ENCODE data around the gene EXOC3L1.

- TF ChIP-seq, protein P1, sequence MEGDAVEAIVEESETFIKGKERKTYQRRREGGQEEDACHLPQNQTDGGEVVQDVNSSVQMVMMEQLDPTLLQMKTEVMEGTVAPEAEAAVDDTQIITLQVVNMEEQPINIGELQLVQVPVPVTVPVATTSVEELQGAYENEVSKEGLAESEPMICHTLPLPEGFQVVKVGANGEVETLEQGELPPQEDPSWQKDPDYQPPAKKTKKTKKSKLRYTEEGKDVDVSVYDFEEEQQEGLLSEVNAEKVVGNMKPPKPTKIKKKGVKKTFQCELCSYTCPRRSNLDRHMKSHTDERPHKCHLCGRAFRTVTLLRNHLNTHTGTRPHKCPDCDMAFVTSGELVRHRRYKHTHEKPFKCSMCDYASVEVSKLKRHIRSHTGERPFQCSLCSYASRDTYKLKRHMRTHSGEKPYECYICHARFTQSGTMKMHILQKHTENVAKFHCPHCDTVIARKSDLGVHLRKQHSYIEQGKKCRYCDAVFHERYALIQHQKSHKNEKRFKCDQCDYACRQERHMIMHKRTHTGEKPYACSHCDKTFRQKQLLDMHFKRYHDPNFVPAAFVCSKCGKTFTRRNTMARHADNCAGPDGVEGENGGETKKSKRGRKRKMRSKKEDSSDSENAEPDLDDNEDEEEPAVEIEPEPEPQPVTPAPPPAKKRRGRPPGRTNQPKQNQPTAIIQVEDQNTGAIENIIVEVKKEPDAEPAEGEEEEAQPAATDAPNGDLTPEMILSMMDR (IDR thresholded peaks at IDR 0.05): no peak
- TF ChIP-seq POLR2A (IDR thresholded peaks at IDR 0.05): no peak
Observed at GRCh38 chr16:67157106-67157748, 32.7 kb downstream of the EXOC3L1 start.
